OCI-LY1 (cell line): ENCODE measurements around the gene CDKL4.

Experiments used
- H2AFZ ChIP-seq: fragments of 200-600 bp; sonication (generic), shearing (Covaris generic); 2 replicates; pipeline ENCODE4 v1.6.0; 2014; ENCODE audit warnings: antibody characterized with exemption, mild to moderate bottlenecking, low read length
- H3F3A ChIP-seq: fragments of 200-600 bp; sonication (generic), shearing (Covaris generic); 2 replicates; pipeline ENCODE4 v1.6.0; 2014; ENCODE audit warnings: mild to moderate bottlenecking, antibody characterized with exemption, low read length, moderate library complexity; ENCODE audit not compliant: insufficient read depth
- H3K27ac ChIP-seq: fragments of 200-600 bp; sonication (generic); 2 replicates; pipeline ENCODE4 v1.5.1; 2014; ENCODE audit warnings: low read length, mixed run types, mild to moderate bottlenecking, low read depth; ENCODE audit not compliant: poor library complexity, severe bottlenecking
- H3K27me3 ChIP-seq: fragments of 200-600 bp; sonication (generic); 2 replicates; pipeline ENCODE4 v1.6.0; 2014; ENCODE audit warnings: antibody characterized with exemption, mild to moderate bottlenecking, low read length, moderate library complexity; ENCODE audit not compliant: insufficient read depth
- H3K36me3 ChIP-seq: fragments of 200-600 bp; sonication (generic); 2 replicates; pipeline ENCODE4 v1.6.1; 2014; ENCODE audit warnings: mild to moderate bottlenecking, antibody characterized with exemption, low read length, moderate library complexity, mixed read lengths; ENCODE audit not compliant: insufficient read depth
- H3K4me1 ChIP-seq: fragments of 200-600 bp; sonication (generic); 2 replicates; pipeline ENCODE4 v1.5.1; 2014; ENCODE audit warnings: mild to moderate bottlenecking, low read length, moderate library complexity; ENCODE audit not compliant: insufficient read depth, severe bottlenecking
- H3K4me2 ChIP-seq: fragments of 200-600 bp; sonication (generic), shearing (Covaris generic); 2 replicates; pipeline ENCODE4 v1.6.1; 2014; ENCODE audit warnings: low read length
- H3K4me3 ChIP-seq: fragments of 200-600 bp; sonication (generic); 2 replicates; pipeline ENCODE4 v1.5.1; 2014; ENCODE audit warnings: low read length, low read depth, mild to moderate bottlenecking, mixed read lengths; ENCODE audit not compliant: poor library complexity, severe bottlenecking
- H3K79me2 ChIP-seq: fragments of 200-600 bp; shearing (Covaris generic); 2 replicates; pipeline ENCODE4 v1.6.1; 2016; ENCODE audit warnings: mixed run types, low read length, mixed read lengths; ENCODE audit not compliant: insufficient read depth
- H3K9ac ChIP-seq: fragments of 200-600 bp; sonication (generic), shearing (Covaris generic); 2 replicates; pipeline ENCODE4 v1.6.1; 2014; ENCODE audit warnings: mild to moderate bottlenecking, low read length, mixed read lengths
- H3K9me2 ChIP-seq: fragments of 200-600 bp; sonication (generic), shearing (Covaris generic); 2 replicates; pipeline ENCODE4 v1.6.1; 2014; ENCODE audit warnings: low read depth, mild to moderate bottlenecking, low read length, mixed read lengths
- H3K9me3 ChIP-seq: fragments of 200-600 bp; shearing (Covaris generic); 2 replicates; pipeline ENCODE4 v1.6.1; 2014; ENCODE audit warnings: low read length, mixed read lengths
- H4K20me1 ChIP-seq: fragments of 200-600 bp; sonication (generic), shearing (Covaris generic); 2 replicates; pipeline ENCODE4 v1.6.0; 2016; ENCODE audit warnings: mild to moderate bottlenecking, low read length; ENCODE audit not compliant: insufficient read depth
- CTCF ChIP-seq: fragments of 200-600 bp; sonication (generic), shearing (Covaris generic); IDR thresholded peaks from 2 replicates; pipeline ENCODE4 v1.5.1; 2017; ENCODE audit warnings: mild to moderate bottlenecking, antibody characterized with exemption, low read length, moderate library complexity, mixed read lengths
- EZH2 ChIP-seq: fragments of 200-600 bp; sonication (generic), shearing (Covaris generic); IDR thresholded peaks from 2 replicates; pipeline ENCODE4 v1.8.0; 2017; ENCODE audit warnings: borderline replicate concordance, mixed run types, mild to moderate bottlenecking, antibody characterized with exemption, low read length, moderate library complexity, mixed read lengths

CDKL4 gene

DNA sequence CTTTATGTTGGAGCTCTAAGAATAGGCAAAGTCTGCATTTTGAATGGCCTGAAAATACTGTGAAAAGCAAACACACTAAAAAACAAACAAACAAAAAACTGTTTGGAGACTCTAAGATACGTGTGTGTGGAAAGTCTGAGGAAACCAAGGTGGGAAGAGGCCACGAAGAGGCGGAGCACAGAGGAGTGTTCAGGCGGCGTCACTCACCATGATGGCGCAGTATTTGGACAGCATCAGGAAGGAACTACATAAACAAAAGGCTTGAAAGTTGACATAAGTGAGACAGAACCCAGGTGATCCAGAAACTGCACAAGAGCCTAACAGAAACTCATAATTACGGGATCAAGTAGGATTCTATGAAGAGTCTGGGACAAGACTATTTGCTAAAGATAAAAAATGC, 72.1 kb downstream of the CDKL4 start:
- TF ChIP-seq CTCF (no peak), EZH2 (no peak)
- H3K4me3 ChIP-seq, result no peak overlapping the region
- H4K20me1 ChIP-seq, result no peaks in the 10 kb centered on the region
- H3F3A ChIP-seq, result no peaks in the 10 kb centered on the region
- H3K4me1 ChIP-seq, result no peaks in the 10 kb centered on the region
- no peak overlapping the region for H2AFZ ChIP-seq
- no peaks in the 10 kb centered on the region for H3K9me3 ChIP-seq
- H3K9ac ChIP-seq, result no peak overlapping the region
- no peak overlapping the region for H3K4me2 ChIP-seq
- H3K36me3 ChIP-seq, result no peaks in the 10 kb centered on the region
- no peaks in the 10 kb centered on the region for H3K9me2 ChIP-seq
- H3K27ac ChIP-seq, result no peak overlapping the region
- no peaks in the 10 kb centered on the region for H3K27me3 ChIP-seq
- H3K79me2 ChIP-seq, result no peaks in the 10 kb centered on the region

GRCh38 chr2:39164089-39164488, 79.7 kb downstream of the CDKL4 start:
- no peaks in the 10 kb centered on the region for H3K27me3 ChIP-seq
- H3K27ac ChIP-seq, result no peak overlapping the region
- no peak overlapping the region for H3K9ac ChIP-seq
- H3K9me2 ChIP-seq, result no peaks in the 10 kb centered on the region
- H3K4me2 ChIP-seq, result no peak overlapping the region
- H3K79me2 ChIP-seq, result no peaks in the 10 kb centered on the region
- no peak for TF ChIP-seq CTCF
- no peak for TF ChIP-seq EZH2
- no peak overlapping the region for H3K4me3 ChIP-seq
- no peaks in the 10 kb centered on the region; the same call in 1 of the 2 replicates for H3K36me3 ChIP-seq
- H3F3A ChIP-seq, result no peaks in the 10 kb centered on the region
- no peaks in the 10 kb centered on the region for H4K20me1 ChIP-seq
- no peaks in the 10 kb centered on the region for H3K4me1 ChIP-seq
- H2AFZ ChIP-seq, result no peak overlapping the region
- no peaks in the 10 kb centered on the region for H3K9me3 ChIP-seq

DNA sequence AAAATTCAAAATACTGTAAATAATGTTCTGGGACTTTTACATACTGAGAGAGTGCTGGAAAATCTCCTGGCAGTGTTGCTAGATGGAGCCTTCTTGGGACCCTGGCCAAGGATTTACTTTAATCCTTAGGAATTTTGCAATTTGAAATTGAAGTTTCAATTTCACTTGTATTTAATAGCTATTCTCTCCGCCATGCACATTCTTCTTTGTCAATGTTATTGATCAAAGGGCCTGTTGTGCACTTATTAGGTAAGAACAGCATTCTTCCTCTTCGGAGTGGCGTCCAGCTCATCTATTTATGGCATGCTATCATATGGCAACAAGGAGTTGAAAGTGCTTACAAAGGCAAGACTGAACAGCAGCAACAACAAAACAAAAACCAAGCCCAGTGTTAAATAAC, 82.8 kb downstream of the CDKL4 start:
- TF ChIP-seq CTCF (no peak), EZH2 (no peak)
- no peaks in the 10 kb centered on the region for H3K9me3 ChIP-seq
- H3K4me1 ChIP-seq, result no peaks in the 10 kb centered on the region
- no peaks in the 10 kb centered on the region for H3K79me2 ChIP-seq
- no peaks in the 10 kb centered on the region; the same call in 1 of the 2 replicates for H3K36me3 ChIP-seq
- H3K4me3 ChIP-seq, result no peak overlapping the region
- no peak overlapping the region for H3K27ac ChIP-seq
- H3F3A ChIP-seq, result no peaks in the 10 kb centered on the region
- H3K9ac ChIP-seq, result no peak overlapping the region
- H3K4me2 ChIP-seq, result no peak overlapping the region
- H4K20me1 ChIP-seq, result no peaks in the 10 kb centered on the region
- H3K9me2 ChIP-seq, result no peaks in the 10 kb centered on the region
- no peaks in the 10 kb centered on the region for H3K27me3 ChIP-seq
- H2AFZ ChIP-seq, result no peak overlapping the region
